Measurements from ENCODE around the gene RPS23. TPM values are rescaled to one million over a fixed set of nuclear protein-coding genes. Genes with fewer than 3 reads are reported as not detected.

Gene RPS23
- total and polyA plus RNA-seq, 2 experiments from 2014 or later: 2,261 to 3,526 TPM

GRCh38 chr5:82244151-82244550 lies 34.0 kb downstream of the RPS23 start:
- DNase-seq (ENCODE audit: low spot score): no peak
- H3K27ac Mint-ChIP-seq: no peak overlapping the region
- Histone ChIP-seq H3K4me3 (no peak overlapping the region), H2AFZ (no peak overlapping the region), H3K27ac (ENCODE audit: low read depth) (no peak overlapping the region), H3F3A (replicated peaks; ENCODE audit: low read depth) (no peaks in the 10 kb centered on the region), H3K27me3 (ENCODE audit: insufficient read depth) (no peaks in the 10 kb centered on the region), H3K4me1 (ENCODE audit: insufficient read depth) (no peaks in the 10 kb centered on the region), H4K20me1 (replicated peaks; ENCODE audit: insufficient read depth) (0 out of 2 replicates have a peak, but pooled peaks cover 2% of the 10 kb centered on the region), H3K79me2 (replicated peaks; ENCODE audit: insufficient read depth) (no peaks in the 10 kb centered on the region), H3K9me2 (ENCODE audit: insufficient read depth) (no peaks in the 10 kb centered on the region), H3K4me2 (no peak overlapping the region), H3K36me3 (ENCODE audit: insufficient read depth) (no peaks in the 10 kb centered on the region)
- no peak overlapping the region for H3K4me3 Mint-ChIP-seq
- H3K36me3 Mint-ChIP-seq (ENCODE audit: low read depth): no peaks in the 10 kb centered on the region
- no peaks in the 10 kb centered on the region for H3K27me3 Mint-ChIP-seq (ENCODE audit: insufficient read depth, low read depth, poor library complexity)
- no peaks in the 10 kb centered on the region for H3K9me3 Mint-ChIP-seq
- no peak for TF ChIP-seq ETS1 (IDR thresholded peaks at IDR 0.05)
- no peak for TF ChIP-seq CTCF (conservative IDR thresholded peaks at IDR 0.05; ENCODE audit: low read depth in 2 of 2)
- no peak for TF ChIP-seq CREB1 (CRISPR knock-in tag; IDR thresholded peaks at IDR 0.05; ENCODE audit: low read depth)
- TF ChIP-seq, protein P1, sequence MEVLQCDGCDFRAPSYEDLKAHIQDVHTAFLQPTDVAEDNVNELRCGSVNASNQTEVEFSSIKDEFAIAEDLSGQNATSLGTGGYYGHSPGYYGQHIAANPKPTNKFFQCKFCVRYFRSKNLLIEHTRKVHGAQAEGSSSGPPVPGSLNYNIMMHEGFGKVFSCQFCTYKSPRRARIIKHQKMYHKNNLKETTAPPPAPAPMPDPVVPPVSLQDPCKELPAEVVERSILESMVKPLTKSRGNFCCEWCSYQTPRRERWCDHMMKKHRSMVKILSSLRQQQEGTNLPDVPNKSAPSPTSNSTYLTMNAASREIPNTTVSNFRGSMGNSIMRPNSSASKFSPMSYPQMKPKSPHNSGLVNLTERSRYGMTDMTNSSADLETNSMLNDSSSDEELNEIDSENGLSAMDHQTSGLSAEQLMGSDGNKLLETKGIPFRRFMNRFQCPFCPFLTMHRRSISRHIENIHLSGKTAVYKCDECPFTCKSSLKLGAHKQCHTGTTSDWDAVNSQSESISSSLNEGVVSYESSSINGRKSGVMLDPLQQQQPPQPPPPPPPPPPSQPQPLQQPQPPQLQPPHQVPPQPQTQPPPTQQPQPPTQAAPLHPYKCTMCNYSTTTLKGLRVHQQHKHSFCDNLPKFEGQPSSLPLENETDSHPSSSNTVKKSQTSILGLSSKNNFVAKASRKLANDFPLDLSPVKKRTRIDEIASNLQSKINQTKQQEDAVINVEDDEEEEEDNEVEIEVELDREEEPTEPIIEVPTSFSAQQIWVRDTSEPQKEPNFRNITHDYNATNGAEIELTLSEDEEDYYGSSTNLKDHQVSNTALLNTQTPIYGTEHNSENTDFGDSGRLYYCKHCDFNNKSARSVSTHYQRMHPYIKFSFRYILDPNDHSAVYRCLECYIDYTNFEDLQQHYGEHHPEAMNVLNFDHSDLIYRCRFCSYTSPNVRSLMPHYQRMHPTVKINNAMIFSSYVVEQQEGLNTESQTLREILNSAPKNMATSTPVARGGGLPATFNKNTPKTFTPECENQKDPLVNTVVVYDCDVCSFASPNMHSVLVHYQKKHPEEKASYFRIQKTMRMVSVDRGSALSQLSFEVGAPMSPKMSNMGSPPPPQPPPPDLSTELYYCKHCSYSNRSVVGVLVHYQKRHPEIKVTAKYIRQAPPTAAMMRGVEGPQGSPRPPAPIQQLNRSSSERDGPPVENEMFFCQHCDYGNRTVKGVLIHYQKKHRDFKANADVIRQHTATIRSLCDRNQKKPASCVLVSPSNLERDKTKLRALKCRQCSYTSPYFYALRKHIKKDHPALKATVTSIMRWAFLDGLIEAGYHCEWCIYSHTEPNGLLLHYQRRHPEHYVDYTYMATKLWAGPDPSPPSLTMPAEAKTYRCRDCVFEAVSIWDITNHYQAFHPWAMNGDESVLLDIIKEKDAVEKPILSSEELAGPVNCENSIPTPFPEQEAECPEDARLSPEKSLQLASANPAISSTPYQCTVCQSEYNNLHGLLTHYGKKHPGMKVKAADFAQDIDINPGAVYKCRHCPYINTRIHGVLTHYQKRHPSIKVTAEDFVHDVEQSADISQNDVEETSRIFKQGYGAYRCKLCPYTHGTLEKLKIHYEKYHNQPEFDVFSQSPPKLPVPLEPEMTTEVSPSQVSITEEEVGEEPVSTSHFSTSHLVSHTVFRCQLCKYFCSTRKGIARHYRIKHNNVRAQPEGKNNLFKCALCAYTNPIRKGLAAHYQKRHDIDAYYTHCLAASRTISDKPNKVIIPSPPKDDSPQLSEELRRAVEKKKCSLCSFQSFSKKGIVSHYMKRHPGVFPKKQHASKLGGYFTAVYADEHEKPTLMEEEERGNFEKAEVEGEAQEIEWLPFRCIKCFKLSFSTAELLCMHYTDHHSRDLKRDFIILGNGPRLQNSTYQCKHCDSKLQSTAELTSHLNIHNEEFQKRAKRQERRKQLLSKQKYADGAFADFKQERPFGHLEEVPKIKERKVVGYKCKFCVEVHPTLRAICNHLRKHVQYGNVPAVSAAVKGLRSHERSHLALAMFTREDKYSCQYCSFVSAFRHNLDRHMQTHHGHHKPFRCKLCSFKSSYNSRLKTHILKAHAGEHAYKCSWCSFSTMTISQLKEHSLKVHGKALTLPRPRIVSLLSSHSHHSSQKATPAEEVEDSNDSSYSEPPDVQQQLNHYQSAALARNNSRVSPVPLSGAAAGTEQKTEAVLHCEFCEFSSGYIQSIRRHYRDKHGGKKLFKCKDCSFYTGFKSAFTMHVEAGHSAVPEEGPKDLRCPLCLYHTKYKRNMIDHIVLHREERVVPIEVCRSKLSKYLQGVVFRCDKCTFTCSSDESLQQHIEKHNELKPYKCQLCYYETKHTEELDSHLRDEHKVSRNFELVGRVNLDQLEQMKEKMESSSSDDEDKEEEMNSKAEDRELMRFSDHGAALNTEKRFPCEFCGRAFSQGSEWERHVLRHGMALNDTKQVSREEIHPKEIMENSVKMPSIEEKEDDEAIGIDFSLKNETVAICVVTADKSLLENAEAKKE (CRISPR knock-in tag; IDR thresholded peaks at IDR 0.05): no peak
- TF ChIP-seq EZH2 (IDR thresholded peaks at IDR 0.05; ENCODE audit: low read depth, unreplicated experiment): no peak
- no peak for ATAC-seq
- H3K4me1 Mint-ChIP-seq: no peaks in the 10 kb centered on the region

Measured in GM23338 (cell line).